Diencephalon (tissue), 1 donor: ENCODE data around the gene ITPR2. TPM values are rescaled to one million over a fixed set of nuclear protein-coding genes. Genes with fewer than 3 reads are reported as not detected.

ENCODE experiments used
- small RNA-seq: library from RNA; depleted of rRNA; stranded (forward); fragments of <200 nt; gene quantifications from one replicate; pipeline ENCODE3, GENCODE V24; 2014
- total RNA-seq: library from RNA; depleted of rRNA; stranded (reverse); fragments of >200 nt; gene quantifications from one replicate; pipeline ENCODE4 v1.2.3, GENCODE V29; 2014

ITPR2 gene
- total RNA-seq, result 46.6 TPM

DNA sequence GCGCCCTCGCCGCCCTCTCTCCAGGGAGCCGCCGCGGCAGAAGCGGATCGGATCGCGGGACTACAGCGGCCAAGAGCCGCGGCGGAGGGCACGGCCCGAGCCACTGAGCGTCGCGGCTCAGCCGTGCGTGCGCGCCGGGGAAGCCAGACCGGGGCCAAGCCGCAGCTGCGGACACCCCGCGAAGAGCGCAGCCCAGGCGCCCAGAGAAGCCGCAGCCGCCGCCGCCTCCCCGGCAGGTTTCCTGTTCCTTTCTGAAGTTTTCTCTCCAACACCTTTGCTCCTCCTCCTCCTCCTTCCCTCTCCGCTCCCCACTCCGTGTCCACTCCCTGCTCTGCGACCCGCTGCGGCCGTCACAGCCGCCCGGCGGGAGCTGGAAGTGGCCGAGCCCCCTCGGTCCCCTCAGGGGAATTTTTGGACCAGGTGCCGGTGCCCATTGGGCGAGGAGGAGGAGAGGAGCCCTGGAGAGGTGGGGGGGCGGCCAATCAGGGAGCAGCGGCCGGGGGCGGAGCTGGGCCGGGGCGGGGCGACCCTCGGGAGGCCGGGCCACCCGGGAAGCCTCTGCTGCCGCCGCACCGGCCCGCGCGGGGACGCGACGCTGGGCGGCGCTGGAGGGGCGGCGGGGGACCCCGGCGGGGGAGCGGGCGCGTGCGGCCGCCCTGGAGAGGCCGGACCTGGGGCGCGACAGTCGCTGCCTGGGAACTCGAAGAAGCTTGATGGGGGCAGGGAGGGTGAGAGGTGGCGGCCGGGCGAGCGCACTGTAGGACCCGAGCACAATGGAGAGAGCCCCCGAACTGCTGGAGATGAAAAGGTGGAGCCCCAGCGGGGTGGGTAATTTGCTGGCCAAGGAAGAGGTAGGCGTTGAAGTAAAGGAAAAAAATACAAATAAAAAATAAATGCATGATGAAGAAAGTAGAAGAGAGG is at the start of gene ITPR2:
ITPR2 (minus strand) TSS at position 373 of the 921 bp plus-strand sequence. CDS start 413 bp downstream, outside the sequence.

Small RNA genes within 50 kb of the gene (small RNA-seq; reads per million reads assigned to genes)
- not detected for gene RNA5SP354

Other genes with a start within 250 kb of the ITPR2 start
- gene INTS13, start 104.8 kb upstream of the ITPR2 start, total RNA-seq, result 33.4 TPM
- gene FGFR1OP2, start 105.3 kb upstream of the ITPR2 start, total RNA-seq, result 44.8 TPM
- gene TM7SF3, start 181.2 kb upstream of the ITPR2 start, total RNA-seq, result 116 TPM
- 101 TPM for gene MED21, start 189.4 kb upstream of the ITPR2 start, total RNA-seq
- not detected for gene C12orf71, start 249.4 kb upstream of the ITPR2 start, total RNA-seq